HL-60/S4 (cell line): Measurements from ENCODE around the gene ZNF628.

Experiments
- in situ Hi-C: fragments of 300-500 bp; cut with MboI; formaldehyde crosslinking; loops from 2 replicates; pipeline ENCODE4 v1.14.3; 2022; ENCODE audit warnings: low sequenced_read_pairs

Gene ZNF628

DNA sequence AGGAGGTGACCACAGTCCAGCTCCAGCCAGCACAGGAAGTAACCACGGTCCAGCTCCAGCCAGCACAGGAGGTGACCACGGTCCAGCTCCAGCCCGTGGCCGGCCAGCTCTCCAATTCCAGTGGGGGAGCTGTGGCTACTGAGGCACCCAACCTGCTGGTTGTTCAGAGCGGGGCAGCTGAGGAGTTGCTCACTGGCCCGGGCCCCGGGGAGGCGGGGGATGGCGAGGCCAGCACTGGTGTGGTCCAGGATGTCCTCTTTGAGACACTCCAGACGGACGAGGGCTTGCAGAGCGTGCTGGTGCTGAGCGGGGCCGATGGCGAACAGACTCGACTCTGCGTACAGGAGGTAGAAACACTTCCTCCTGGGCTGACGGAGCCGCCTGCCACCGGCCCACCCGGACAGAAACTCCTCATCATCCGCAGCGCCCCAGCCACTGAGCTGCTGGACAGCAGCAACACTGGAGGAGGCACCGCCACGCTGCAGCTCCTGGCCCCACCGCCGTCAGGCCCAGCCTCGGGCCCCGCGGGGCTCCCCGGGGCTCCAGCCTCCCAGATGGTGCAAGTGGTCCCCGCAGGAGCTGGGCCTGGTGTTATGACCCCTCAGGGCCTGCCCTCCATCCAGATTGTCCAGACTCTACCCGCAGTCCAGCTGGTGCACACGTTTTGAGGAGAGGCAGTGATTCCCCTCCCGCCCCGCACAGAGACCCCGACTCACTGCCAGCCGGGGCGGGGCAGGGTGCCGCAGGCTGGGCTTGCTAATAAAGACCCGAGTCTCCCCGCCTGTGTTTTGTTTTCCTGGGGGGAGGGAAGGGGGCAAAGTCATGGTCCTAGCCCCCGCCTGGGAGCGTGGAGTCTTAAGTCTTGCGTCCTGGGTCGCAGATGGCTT is 7.5 kb downstream of the ZNF628 start:
- in situ Hi-C loops: no loop called here

DNA sequence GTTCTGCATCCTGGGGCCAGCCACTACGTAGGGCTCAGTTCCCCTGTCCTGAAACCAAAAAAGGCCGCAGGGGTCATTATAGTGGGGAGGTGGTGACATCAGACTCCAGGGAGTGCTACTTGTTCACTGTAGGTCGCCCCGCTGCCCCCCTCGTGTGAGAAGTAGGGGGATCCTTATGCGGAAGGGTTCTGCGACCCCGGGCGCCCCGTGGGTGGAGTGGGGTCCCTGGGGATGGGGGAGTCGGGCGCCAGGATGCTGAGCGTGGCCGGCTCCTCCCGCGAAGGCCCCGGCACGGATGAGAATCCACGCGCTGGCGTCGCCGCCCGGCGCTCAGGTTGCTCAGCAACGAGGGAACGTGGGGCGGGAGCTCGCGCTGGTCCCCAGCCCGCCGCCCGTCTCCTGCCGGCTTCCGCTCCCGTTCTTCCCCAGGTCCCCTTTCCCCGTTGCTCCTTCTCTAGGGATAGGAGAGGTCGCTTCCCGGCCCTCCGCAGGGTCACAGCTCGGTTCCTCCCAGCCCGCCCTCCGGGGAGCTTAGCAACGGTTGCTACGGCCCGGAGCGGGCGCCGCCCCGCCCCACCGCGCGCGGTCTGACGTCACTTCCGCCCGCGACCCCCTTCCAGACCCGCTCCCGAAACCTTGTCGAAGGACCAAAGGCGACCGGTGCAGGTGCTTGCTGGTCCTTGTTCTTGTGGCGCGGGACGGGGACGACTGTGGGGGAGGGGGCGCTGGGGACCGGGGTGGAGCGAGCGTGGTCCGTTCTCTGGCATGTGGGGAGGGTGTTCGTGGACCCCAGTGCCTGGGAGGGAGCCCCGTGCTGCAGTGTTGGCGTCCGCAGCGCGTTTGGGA is 8.4 kb downstream of the ZNF628 start, which contains the start of gene NAT14:
Gene NAT14, plus strand, starts transcription at position 596 of the 846 bp plus-strand sequence. CDS start 521 bp downstream, outside the sequence.
- in situ Hi-C loops: no loop called here

DNA sequence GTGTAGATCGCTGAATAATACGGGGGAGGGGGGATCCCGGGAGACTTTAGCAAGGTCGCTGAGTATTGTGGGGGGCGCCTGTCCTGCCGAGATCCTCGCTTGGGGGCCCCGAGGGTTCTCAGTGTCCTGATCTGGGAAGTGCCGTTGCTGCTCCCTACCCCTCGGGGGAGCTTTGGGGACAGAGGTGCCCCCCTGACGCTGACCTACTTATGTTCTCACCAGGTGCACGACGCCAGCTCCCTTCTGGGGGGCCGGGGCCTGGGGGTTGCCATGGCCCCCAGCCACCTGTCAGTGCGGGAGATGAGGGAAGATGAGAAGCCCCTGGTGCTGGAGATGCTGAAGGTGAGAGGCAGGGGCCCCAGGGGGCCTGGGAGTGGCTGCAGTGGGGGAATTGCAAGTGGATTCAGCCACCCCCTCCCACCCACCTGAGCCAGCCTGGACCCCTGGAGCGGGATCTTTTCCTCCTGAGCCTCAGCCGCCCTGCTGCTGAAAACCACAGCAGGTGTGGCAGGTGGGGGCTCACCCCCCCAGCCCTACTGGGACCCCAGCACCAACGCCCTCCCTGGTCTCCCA is 9.1 kb downstream of the ZNF628 start:
- in situ Hi-C loops: no loop called here

DNA sequence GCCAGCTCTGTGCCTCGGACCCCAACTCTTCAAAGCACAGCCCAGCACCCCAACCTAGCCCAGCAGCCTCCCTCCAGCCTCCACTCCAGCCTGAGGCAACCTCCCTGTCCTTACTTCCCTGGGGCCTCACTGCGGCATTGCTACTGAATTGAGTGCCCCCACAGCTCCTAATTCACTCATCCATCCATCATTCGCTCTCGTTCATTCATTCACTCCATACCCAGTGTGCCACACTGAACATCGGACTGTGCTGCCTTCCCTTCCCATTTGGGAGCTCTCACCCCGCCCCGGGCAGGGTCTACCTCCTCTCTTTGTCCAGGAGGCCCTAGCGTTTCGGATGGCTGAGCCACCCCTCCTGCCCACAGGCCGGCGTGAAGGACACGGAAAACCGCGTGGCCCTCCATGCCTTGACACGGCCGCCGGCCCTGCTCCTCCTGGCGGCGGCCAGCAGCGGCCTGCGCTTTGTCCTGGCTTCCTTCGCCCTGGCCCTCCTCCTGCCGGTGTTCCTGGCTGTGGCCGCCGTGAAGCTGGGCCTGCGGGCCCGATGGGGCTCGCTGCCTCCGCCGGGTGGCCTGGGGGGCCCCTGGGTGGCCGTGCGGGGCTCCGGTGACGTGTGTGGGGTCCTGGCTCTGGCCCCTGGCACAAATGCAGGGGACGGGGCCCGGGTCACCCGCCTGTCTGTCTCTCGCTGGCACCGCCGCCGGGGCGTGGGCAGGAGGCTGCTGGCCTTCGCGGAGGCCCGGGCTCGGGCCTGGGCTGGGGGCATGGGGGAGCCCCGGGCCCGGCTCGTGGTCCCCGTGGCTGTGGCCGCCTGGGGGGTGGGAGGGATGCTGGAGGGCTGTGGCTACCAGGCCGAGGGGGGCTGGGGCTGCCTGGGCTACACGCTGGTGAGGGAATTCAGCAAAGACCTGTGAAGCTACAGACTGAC is 9.9 kb downstream of the ZNF628 start:
- in situ Hi-C loops: no loop called here

DNA sequence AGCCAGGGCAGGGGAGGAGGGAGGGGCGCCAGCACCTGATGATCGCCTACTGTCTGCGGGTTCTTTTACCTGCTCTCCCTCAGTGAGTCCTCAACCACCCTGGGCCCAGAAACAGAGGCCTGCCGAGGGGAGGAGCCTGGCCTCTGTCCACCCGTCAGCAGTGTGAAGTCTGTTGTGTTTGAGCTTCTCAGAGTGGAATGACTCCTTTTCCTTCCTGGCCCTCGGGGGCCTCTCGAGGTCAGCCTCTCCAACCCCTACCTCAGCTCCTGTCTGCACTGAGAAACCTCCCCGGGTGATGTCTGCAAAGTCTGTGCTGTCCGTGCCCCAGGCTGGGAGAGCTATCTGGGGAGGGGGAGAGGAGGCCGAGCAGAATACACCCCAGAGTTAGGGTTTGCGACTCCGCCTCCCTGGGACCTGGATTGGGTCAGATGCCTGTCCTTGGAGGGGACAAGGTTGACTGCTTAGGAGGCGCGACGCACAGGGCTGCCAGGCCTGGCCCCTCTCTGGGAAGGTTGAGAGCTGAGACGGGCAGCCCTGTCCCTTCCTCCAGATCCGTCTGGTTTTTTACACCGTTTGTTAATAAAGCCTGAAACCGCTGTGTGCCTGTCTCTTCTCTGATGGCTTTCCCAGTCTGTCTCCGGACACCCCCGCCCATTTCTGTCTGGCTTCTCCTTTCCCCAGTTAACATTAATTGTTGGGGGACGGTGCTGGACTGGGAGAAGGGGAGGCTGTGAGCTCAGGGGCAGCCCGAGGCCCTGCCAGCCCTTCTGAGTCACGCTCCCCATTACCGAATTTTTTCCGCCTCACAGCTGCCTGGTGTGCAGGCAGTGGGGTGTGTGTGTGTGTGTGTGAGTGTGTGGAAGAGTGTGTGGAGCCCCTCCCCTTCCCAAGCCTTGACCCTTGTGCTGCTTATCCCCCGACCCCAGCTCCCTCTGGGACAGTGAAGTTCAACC is 10.8 kb downstream of the ZNF628 start:
- in situ Hi-C loops: no loop called here

DNA sequence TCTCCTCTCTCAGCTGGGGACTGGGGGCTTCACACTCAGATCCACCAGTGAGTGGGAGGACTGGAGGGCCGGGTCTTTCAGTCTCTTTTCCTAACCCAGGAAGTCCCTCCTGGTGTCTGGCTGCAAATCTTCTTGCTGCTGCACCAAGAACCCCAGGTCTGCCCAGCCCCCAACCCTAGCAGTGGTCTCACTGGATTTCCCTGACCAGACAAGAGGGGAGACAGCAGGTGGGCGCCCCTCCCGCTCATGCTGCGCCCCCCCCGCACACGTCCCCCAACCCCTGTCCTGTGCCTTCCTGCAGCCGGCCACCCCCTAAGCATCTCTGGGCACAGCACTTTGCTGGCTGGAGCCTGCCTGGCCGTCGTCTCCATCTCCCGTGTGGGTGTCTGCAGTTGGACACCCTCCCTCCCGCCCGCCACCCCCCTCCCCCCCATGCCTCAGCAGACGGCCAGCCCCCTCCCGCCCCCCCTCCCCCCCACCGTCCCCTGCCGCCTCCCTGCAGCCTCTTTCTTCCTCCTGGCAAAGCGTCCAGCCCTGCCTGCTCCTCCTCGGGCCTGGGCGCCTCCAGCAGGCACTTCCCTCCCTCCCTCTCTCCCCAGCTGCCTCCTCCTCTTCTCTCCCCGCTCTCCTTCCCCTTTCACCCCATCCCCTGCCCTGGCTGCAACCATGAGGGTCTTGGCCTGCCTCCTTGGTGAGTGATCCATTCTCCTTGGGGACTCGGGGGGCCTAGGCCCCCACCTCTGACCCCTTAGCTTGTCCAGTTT is 11.7 kb downstream of the ZNF628 start, which contains the start of gene SSC5D:
Gene SSC5D, plus strand, starts transcription at position 513 of the 764 bp plus-strand sequence. Its CDS starts 154 bp downstream, at position 667.
- in situ Hi-C loops: no loop called here

DNA sequence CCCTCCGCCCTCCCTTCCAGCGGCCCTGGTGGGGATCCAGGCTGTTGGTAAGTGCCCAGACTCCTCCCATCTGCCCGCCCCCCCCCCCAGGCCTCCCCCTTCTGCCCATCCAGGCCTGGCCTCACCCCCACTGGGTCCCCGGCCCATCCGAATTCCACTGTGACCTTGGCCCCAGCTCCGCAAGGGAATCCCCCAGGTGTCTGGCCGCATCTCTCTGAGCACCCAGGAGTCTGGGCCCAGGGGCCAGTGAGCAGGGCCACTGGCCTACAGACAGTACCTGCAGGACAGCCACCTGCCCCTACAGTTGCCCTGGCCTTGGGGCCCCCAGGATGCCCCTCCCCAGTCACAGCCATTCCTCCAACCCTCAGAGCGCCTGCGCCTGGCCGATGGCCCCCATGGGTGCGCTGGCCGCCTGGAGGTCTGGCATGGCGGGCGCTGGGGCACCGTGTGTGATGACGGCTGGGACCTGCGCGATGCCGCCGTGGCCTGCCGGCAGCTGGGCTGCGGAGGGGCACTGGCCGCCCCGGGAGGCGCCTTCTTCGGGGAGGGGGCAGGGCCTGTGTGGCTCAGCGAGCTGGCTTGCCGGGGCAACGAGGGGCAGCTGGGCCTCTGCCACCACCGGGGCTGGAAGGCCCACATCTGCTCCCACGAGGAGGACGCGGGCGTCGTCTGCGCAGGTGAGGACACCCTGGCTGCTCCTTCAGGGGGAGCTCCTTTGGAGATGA is 12.7 kb downstream of the ZNF628 start:
- in situ Hi-C loops: no loop called here

DNA sequence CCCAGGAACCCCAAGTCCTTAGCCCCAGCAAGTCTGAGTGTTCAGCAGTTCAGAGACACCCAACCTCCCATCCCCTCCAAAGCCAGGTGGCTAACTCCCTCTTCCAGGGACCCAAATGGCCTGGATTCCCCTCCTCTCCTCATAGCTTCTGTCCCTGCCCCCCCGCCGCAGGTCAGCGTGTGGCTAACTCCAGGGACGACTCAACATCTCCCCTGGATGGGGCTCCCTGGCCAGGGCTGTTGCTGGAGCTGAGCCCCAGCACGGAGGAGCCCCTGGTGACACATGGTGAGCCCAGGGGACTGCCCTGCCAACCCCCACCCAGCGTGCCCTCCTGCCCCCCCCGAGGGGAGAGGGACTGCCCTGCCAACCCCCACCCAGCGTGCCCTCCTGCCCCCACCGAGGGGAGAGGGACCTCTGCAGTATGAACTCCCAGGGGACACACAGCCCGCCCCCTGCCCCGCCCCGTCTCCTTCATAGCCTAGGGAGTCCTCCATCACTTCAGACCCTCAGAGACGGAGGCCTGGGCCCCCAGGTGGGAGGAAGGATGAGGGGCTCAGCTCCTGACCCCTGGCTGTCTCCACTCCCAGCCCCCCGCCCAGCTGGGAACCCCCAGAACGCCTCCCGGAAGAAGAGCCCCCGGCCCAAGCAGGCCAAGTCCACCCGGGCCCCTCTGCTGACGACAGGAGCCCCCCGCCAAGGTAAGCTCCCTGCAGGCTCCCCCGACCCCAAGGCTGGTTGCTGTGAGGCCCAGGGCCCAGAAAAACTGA is 13.5 kb downstream of the ZNF628 start:
- in situ Hi-C loops: no loop called here

DNA sequence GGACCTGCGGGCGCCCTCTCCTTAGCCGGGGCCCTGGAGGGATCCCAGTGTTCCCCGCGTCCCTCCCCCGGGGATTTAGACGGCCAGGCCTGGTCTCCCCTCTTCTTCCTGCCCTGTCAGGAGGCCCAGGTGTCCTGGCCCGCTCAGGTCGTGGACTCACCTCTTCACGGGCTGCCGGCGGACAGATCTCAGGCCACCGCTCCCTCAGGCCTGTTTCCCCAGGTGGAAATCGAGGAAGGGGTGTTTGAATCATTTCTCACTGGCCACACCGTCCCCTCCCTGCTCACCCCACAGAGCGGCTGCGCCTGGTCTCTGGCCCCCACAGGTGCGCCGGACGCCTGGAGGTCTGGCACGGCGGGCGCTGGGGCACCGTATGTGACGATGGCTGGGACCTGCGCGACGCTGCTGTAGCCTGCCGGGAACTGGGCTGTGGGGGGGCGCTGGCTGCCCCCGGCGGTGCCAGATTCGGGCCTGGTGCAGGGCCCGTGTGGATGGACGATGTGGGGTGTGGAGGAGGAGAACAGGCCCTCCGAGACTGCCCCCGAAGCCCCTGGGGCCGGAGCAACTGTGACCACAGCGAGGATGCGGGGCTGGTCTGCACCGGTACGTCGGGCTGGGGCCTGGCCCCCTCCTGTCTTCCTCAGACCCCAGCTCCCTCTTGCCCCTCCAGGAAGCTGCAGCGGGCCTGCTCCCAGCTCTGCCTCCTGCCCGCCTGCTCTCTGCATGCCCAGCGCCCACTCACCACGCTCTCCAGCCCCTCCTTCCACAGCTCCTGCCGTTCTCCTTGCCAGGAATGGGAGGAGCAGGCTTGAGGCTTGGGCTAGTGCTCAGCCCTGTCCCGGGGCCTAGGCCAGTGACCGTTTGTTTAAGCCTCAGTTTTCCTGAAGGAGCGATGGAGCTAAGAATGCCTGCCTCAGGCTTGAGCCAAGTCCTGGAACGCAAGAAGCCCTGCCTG is 14.3 kb downstream of the ZNF628 start:
- in situ Hi-C loops: no loop called here

DNA sequence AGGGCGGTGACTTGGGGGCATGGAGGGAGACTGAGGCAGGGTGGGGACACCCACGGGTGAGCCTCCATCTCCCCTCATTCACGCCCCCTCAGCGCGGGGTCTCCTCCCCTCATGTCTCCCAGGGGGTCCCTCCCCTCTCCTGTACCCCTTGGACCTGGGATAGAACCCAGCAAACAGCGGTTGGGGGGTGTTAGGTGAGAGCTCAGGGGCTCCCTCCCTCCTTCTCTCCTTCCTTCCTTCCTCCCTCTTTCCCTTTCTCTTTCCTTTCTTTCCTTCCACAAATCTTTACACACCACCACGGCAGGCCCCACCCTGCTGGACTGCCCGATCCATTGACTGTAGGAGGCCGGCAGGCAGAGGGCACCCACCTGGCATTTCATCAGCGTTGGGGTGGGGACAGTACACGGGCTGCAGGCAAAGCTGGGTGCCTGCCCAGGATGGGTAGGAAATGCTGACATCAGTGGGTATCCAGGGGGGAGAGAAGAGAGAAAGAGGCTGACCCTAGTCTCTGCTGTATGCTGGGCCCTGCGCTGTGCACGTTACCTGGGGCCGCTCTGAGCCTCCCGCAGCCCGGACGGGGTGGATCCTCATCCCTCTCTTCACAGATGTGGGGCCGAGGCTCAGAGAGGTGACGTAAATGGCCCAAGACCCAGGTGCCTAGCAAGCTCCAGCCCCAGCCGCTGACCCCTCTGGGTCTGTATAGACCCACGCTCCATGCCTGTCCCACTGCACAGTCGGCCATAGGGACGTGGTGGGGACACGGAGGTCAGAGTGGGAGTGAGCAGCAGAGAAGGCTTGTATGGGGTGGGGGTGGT is 15.3 kb downstream of the ZNF628 start:
- in situ Hi-C loops: no loop called here

DNA sequence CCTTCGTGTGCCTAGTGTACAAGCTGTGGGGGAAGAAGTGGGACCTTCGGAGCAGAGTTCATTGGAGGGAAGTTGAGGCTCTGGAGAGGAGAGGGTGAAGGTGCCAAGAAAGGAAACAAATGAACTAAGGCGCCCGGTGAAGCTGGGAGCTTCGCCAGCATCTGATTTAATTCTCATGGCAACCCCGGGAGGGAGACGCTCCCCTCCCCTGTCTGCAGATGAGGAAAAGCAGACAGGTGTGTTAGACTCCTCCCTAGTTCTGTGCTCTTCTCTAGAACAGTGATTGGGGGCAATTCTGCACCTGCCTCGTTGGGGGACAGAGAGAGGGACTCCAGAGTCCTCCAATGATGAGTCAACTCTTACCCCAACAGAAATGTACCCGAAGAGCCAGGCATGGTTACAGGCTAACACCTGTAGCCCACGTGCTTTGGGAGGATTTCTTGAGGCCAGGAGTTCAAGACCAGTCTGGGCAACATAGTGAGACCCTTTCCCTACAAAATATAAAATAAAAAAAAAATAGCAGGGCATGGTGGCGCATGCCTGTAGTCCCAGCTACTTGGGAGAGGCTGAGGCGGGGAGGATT is 16.0 kb downstream of the ZNF628 start:
- in situ Hi-C loops: no loop called here

DNA sequence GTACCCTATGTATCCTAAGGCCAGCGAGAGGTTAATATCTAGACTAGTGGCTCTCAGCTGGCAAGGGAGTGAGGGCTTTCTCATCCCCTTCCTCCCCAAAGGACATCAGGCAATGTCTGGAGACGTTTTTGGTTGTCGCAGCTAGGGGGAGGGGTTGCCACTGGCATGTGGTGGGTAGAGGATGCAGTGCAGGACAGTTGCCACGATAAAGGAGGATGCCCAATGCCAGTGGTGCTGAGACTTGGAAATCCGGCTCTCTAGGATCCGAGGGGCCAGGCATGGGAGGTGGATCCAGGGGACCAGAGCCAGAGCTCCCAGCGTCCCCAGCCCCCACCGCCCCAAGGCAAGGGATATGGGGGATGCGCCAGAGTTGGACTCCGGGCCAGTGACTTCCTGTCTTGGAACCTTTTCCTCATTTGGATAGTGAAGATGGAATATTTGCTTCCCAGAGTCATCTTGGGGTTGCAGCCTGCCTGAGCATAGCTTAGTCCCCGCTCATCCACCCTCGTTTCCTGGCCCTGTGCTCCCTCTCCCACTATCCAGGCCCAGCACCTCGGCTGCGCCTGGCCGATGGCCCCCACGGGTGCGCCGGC is 16.7 kb downstream of the ZNF628 start:
- in situ Hi-C loops: no loop called here

DNA sequence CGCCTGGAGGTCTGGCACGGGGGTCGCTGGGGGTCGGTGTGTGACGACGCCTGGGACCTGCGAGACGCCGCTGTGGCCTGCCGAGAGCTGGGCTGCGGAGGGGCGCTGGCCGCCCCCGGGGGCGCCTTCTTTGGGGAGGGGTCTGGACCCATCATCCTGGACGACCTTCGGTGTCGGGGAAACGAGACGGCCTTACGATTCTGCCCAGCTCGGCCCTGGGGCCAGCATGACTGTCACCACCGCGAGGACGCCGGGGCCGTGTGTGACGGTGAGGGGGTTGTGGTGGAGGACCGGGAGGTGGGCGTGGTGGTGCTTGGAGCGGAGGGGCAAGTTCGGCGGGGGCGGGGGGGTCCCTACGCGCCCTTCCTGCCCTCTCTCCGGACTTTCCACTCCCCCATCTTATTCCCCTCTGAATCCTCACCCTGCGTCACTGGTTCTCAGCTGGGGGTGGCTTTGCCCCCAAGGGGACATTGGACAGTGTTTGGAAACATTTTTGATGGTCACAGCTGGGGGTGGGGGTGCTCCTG is 17.3 kb downstream of the ZNF628 start:
- in situ Hi-C loops: no loop called here

DNA sequence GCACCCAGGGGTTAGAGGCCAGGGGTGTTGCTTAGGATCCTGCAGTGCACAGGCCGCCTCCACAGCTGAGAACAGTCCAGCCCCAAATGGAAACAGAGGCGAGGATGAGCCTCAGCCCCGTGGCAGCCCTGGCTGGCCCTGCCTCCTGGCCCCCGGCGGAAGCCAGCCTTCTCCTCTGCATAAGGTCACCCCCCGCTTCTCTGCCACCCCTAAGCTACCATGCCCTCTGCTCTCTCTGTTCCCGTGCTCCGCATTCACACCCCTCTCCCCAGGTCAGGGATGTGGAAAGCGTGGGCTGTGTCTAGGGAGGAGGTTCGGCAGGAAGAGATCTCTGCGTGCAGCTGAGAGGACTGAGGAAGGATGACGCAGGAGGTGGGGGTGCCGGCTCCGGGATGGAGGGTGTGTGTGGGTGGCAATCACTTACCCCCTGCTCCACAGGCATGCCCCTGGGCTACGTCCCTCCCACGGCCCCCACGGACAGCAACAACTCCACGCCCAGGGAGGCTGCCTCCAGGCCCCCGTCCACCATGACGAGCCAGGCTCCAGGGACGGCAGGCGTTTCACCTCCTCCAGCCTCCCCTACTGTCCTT is 17.9 kb downstream of the ZNF628 start:
- in situ Hi-C loops: no loop called here
